Lower leg skin (tissue), 3 donors: Measurements from ENCODE around the gene ACVRL1.

Experiments
- CTCF ChIP-seq, 3 donors: fragments of 450-650 bp; IDR thresholded peaks; one replicate each; pipeline ENCODE4 v1.5.1; 2016; ENCODE audit warnings: antibody characterized with exemption in 3 of 3, mild to moderate bottlenecking in 3 of 3, moderate library complexity in 2 of 3
- POLR2A ChIP-seq, 2 donors: fragments of 450-650 bp; IDR thresholded peaks; one replicate each; pipeline ENCODE4 v1.6.1; 2016 to 2017; ENCODE audit warnings: antibody characterized with exemption in 2 of 2, mild to moderate bottlenecking in 1 of 2, moderate library complexity in 1 of 2

- no peak for TF ChIP-seq CTCF (IDR thresholded peaks at IDR 0.05)
- no peak for TF ChIP-seq POLR2A (IDR thresholded peaks at IDR 0.05)
Observed at GRCh38 chr12:51891843-51892242, 15.5 kb upstream of the ACVRL1 start.
